GM04504 (cell line): ENCODE measurements around the gene CEP41.
A peak's percentile ranks its signal among the peaks of the same experiment; 100 is the strongest.
"Not testable (repeated sequence)": the region's sequence is repeated elsewhere in the genome, so short reads cannot be mapped to it uniquely, and the experiment has no call there.

ENCODE experiments used
- DNase-seq: peaks from one replicate; pipeline ENCODE4 v3.0.0-alpha.2; 2012; ENCODE audit warnings: low read depth

CEP41 gene

GRCh38 chr7:130458257-130458656, 17.4 kb upstream of the CEP41 start:
- no peak for DNase-seq

DNA sequence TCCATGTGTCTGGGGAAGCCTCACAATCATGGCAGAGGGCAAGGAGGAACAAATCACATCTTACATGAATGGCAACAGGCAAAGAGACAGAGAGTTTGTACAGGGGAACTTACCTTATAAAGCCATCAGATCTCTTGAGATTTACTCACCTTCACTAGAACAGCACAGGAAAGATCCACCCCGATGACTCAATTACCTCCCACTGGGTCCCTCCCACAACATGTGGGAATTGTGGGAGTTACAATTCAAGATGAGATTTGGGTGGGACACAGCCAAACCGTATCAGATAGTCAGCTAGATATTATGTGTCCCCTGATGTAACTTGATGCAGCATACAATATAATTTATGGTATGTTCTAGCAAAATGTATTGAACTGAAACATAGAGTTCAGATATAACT, 14.1 kb upstream of the CEP41 start:
- DNase-seq = no peak

GRCh38 chr7:130452951-130453350, 12.1 kb upstream of the CEP41 start:
- no peak for DNase-seq

- not testable (repeated sequence) for DNase-seq
These were observed 10.5 kb upstream of the CEP41 start for GRCh38 chr7:130451344-130451743.

DNA sequence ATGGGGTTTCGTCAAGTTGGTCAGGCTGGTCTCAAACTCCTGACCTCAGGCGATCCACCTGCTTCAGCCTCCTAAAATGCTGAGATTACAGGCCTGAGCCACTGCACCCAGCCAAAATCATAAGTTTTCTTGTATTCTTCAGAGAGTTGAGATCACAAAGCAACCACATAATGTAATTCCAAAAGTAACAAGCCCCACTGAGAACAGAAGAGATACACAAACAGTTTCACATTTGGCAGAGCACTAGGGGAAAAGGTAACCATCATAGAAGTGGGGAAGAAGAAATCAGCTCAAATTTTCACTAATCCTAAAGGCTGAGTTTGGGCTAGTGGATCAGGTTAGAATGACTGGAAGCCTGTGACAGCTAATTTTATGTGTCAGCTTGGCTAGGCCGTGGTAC, 5.4 kb upstream of the CEP41 start:
- no peak for DNase-seq

DNA sequence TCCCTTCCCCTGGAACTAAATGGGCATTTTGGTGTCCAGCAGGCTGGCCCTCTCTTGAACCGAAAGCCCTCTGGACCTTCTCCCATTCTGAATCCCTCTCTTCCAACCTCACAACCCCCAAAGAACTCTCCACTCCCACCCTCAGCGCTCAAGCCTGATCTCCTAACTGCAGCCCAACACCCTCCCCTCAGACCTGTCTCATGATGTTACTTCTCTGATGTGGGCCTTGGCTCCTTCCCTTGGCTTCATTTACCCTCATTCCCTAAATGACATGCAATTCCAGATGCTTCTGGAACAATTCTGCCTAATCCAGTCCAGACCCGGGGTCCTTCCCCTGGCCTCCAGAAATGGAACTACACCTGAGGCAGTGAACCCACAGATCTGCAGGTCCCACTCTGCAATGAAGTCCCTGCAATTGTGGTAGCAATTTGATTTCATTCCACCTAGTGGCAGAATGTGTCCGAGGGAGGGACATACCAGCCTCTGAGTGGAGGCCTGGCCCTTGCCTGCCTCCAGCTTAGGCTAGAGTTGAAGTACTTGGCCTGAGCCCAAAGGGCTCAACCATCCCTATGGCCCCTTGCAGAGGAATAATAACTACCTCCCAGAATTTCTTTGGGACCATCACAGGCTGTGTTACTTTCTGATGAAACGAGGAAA, 4.1 kb upstream of the CEP41 start:
- no peak for DNase-seq

DNA sequence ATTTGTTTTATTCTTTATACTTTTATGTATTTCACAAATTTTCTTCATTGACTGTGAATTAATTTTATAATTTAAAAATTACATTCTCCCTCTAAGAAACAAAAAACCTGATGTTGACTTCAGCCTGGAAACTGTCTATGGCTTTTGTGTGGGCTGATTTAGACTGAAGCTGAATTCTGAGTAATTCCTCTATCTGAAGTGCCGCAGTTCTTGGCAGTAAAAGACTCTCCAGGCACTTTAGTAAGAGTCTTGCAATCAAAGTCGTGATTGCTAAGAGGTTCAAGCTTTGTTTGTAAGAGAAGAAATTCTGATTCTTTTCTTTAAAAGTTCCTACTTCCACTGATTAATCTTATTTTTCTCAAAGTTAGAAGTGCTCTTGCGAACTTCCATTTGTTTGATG, 3.4 kb upstream of the CEP41 start:
- no peak for DNase-seq

- DNase-seq = no peak
These were observed 1.8 kb upstream of the CEP41 start for GRCh38 chr7:130442601-130443000.

DNA sequence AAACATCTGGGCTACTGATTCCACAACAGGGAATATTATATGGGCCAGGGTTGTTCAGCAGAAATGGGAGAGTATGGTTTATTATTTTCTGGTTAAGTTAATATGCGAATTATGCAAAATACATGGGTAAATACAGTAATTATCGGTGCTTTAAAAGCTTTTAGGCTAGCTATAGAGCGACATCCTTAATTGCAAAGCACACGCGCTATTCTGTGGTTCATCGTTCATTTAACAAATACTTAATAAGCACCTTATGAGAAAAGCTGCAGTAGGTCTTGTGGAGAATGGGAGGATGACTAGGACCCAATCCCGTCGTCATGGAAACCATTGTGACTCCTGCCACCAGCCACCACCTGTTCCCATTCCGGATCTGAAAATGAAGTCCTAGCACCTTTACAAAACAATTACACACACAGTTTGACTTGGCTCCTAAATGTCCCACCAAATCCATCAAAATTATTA, 623 bp upstream of the CEP41 start:
- DNase-seq = no peak

GRCh38 chr7:130436253-130436652, 4.6 kb downstream of the CEP41 start:
- no peak for DNase-seq

GRCh38 chr7:130435311-130435854, 5.4 kb downstream of the CEP41 start:
- no peak for DNase-seq

GRCh38 chr7:130433301-130433700, 7.5 kb downstream of the CEP41 start:
- DNase-seq = no peak

- no peak for DNase-seq
These were observed 7.9 kb downstream of the CEP41 start for GRCh38 chr7:130432886-130433285.

DNA sequence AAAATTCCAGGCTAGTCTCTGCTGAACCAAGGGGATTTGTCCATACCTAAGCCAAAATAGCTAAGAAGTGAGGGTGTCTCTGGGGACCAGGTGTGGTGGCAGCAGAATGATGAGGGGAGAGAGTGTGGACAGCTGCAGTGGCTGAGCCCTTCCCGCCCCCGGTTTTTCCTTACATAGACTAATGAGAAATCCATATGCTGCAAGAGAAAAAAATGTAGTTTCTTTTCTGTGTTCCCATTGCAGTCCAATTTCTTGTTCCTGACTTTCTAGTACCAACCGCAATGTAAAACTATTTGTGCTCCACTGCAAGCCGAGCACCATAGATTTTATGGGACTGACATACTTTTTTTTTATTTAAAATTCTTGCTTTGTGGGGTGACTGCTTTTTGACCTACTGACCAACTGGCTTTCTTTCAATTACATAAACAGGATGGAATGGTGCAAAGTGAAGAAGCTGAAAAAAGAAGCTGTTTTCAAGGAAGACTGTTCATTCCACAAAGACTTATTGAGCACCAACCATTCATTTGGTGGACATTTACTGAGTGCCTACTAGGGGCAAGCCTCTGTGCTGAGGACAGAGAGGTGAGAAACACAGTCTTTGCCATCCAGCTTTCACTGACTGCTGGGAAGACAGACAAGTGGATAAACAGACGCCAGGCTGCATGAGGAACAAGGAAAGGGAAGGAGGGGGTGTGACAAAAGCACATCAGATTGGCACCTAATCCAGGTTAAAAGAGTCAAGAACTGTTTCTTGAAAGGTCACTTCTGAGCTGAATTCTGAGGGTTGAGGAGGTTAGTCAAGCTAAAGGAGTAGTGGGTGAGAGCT, 9.8 kb downstream of the CEP41 start:
- DNase-seq = peak; percentile 46

GRCh38 chr7:130430115-130430514, 10.7 kb downstream of the CEP41 start:
- no peak for DNase-seq

DNA sequence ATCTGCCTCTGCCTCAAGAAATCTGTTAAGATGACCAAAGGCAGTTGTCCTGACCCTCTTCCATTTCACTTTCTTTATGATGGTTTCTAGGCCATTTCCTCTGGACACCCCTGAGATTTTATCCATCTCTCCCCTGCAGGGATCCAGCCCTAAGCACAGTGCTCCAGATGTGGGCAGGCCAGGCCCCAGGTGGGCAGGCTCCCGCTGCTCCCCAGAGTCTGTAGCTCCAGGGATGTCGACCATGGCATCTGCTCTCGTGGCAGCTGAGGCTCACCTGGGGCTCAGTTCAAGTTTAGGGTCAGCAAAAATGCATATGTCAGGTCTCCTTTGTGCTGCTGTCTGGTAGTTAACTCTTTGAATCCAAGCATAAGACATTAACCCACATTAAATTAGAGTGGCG, 11.8 kb downstream of the CEP41 start:
- no peak for DNase-seq

DNA sequence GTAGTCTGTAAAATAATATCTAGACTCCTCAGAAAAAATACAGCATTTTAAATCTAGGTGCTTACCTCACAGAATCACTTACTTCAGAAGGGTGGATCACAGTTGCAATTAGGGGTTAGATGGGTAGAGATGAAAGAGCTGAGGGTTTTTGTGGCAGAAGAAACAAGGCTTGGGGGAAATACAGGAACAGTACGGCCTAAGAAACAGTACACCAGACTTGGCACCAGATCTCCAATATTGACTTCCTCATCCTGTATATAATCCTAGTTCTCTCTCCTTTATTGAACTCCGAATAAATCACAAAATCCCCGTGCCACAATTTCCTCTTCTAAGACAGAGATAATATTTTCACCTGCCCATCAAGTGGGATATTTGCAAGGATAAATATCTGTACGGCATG, 14.3 kb downstream of the CEP41 start:
- DNase-seq = no peak

DNA sequence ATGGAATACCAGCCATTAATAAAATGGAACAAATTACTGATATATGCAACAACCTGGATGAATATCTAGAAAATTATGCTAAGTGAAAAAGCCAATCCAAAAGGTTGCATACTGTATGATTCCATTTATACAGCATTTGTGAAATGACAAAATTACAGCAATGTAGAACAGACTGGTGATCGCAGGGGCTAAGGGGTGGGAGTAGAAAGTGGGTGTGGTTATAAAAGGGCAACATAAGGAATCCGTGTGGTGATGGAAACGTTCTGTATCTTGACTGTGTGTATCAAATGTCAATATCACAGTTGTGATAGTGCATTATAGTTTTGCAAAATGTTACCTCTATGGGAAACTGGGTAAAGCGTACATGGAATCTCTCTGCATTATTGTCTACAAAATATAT, 15.0 kb downstream of the CEP41 start:
- DNase-seq = no peak

DNA sequence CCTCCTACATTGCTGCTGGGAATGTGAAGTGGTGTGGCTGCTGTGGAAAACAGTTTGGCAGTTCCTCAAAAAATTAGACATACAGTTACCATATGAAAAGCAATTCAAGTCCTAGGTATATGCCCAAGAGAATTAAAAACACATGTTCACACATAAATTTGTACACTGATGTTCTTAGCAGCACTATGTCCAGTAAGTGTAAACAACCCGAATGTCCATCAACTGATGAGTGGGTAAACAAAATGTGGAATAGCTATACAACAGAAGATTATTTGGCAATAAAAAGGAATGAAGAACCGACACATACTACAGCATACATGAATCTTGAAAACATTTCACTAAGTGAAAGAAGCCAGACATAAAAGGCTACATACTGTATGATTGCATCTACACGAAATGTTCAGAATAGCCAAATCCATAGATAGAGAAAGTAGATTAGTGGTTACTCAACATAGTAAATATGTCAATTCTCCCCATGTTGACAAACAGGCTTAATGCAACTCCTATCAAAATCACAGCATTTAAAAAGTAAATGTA, 17.2 kb downstream of the CEP41 start:
- DNase-seq = no peak

GRCh38 chr7:130421684-130422083, 19.1 kb downstream of the CEP41 start:
- DNase-seq = no peak

GRCh38 chr7:130420943-130421578, 19.8 kb downstream of the CEP41 start:
- DNase-seq = no peak

- no peak for DNase-seq
These were observed 21.2 kb downstream of the CEP41 start for GRCh38 chr7:130419658-130420057.

DNA sequence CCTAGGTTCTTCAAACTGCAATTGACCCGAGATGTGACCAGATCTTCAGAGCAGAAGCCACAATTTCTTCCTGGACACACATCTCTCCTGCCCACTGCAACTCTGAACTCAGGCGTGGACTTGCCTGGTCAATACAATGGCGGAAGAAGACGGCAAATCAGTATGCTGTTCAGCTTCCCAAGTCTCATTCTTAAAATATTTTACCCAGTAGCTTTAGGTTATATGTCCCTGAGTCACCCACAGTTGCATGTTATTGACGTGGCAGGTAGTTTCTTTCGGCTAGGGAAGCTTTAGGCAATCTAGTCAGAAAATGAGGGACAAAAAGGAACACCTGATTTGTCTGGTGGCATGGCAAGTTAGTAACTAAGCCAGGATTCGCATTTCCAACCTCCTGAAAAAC, 22.5 kb downstream of the CEP41 start:
- DNase-seq = no peak
